Measurements from ENCODE around the gene FCRLA.
A peak's percentile ranks its signal among the peaks of the same experiment; 100 is the strongest.

FCRLA gene

GRCh38 chr1:161728376-161729226 lies 21.6 kb downstream of the FCRLA start:
- no peak for TF ChIP-seq CTCF (IDR thresholded peaks at IDR 0.05; ENCODE audit: control extremely low read depth, extremely low read depth, low read depth, missing control alignments)
- ChIA-PET CTCF (interaction anchor here (1.0 to 6.1 kb wide), 7 partner anchors 9 to 241 kb away, joined by 3 to 55 read pairs (median 4); no protein-coding TSS in a partner anchor), POLR2A (no interaction called here)
- no peak for DNase-seq (ENCODE audit: extremely low spot score)

GRCh38 chr1:161730050-161730564 lies 23.1 kb downstream of the FCRLA start:
- CTCF ChIA-PET = interaction anchor here (0.9 to 6.1 kb wide), 6 partner anchors 8 to 243 kb away, joined by 3 to 55 read pairs (median 3); partner anchors contain the start of gene DUSP12
- peak; percentile 25 for DNase-seq (ENCODE audit: extremely low spot score)
- POLR2A ChIA-PET = interaction anchor here (0.5 kb wide), 1 partner anchor 8 kb away, joined by 3 read pairs; no protein-coding TSS in a partner anchor
- TF ChIP-seq CTCF (IDR thresholded peaks at IDR 0.05; ENCODE audit: control extremely low read depth, extremely low read depth, low read depth, missing control alignments) = no peak

GRCh38 chr1:161731241-161731640 lies 24.2 kb downstream of the FCRLA start:
- no peak for TF ChIP-seq CTCF (IDR thresholded peaks at IDR 0.05; ENCODE audit: control extremely low read depth, extremely low read depth, low read depth, missing control alignments)
- DNase-seq (ENCODE audit: extremely low spot score) = no peak
- CTCF ChIA-PET = interaction anchor here (1.5 kb wide), 1 partner anchor 8 kb away, joined by 4 read pairs; no protein-coding TSS in a partner anchor
- POLR2A ChIA-PET = no interaction called here

- DNase-seq (ENCODE audit: extremely low spot score) = no peak
- ChIA-PET POLR2A (no interaction called here), CTCF (interaction anchor here (1.0 to 8.4 kb wide), 5 partner anchors 9 to 249 kb away, joined by 3 to 79 read pairs (median 4); no protein-coding TSS in a partner anchor)
- no peak for TF ChIP-seq CTCF (IDR thresholded peaks at IDR 0.05; ENCODE audit: control extremely low read depth, extremely low read depth, low read depth, missing control alignments)
Observed at GRCh38 chr1:161731981-161732718, 25.1 kb downstream of the FCRLA start.

- DNase-seq (ENCODE audit: extremely low spot score) = no peak
- ChIA-PET POLR2A (no interaction called here), CTCF (interaction anchor here (1.0 to 8.4 kb wide), 5 partner anchors 21 to 251 kb away, joined by 3 to 79 read pairs (median 3); no protein-coding TSS in a partner anchor)
- TF ChIP-seq CTCF (IDR thresholded peaks at IDR 0.05; ENCODE audit: control extremely low read depth, extremely low read depth, low read depth, missing control alignments) = no peak
Observed at GRCh38 chr1:161733526-161733925, 26.5 kb downstream of the FCRLA start.

GRCh38 chr1:161735837-161736236 lies 28.8 kb downstream of the FCRLA start:
- ChIA-PET POLR2A (no interaction called here), CTCF (interaction anchor here (0.8 to 8.4 kb wide), 5 partner anchors 13 to 251 kb away, joined by 3 to 79 read pairs (median 5); partner anchors contain the start of gene FCRLB)
- no peak for TF ChIP-seq CTCF (IDR thresholded peaks at IDR 0.05; ENCODE audit: control extremely low read depth, extremely low read depth, low read depth, missing control alignments)

More at GRCh38 chr1:161735837-161736236, 28.8 kb downstream of the FCRLA start:
- no peak for DNase-seq (ENCODE audit: extremely low spot score)
